CD8-positive, alpha-beta memory T cell (primary cell): ENCODE results near the gene PCDH9. TPM values are rescaled to one million over a fixed set of nuclear protein-coding genes. Genes with fewer than 3 reads are reported as not detected.

Source experiments
- CTCF ChIA-PET: fragments of 350-600 bp; sonication (Branson Sonifier 250); formaldehyde crosslinking; loops from one replicate; lab custom pipeline; 2021; ENCODE audit warnings: antibody characterized with exemption; lab: Charles Lee
- POLR2A ChIA-PET: fragments of 350-600 bp; sonication (Branson Sonifier 250); formaldehyde crosslinking; loops from one replicate; lab custom pipeline; 2021; ENCODE audit warnings: antibody characterized with exemption; lab: Charles Lee
- DNase-seq, 5 donors: peaks; one replicate each; pipeline versions ENCODE4 v3.0.0 to v3.0.0-alpha.2; 2020 to 2022; ENCODE audit warnings: mixed read lengths in 1 of 5
- H3K27ac ChIP-seq: one replicate; pipeline ENCODE4 v1.7.0; 2013; ENCODE audit warnings: low read depth, mild to moderate bottlenecking, low read length, moderate library complexity
- H3K27me3 ChIP-seq: 2 replicates; pipeline ENCODE4 v1.7.0; 2013; ENCODE audit warnings: low read length, mild to moderate bottlenecking; ENCODE audit not compliant: insufficient read depth, poor library complexity, severe bottlenecking
- H3K36me3 ChIP-seq: 2 replicates; pipeline ENCODE4 v1.7.0; 2013; ENCODE audit warnings: mild to moderate bottlenecking, low read length, moderate library complexity; ENCODE audit not compliant: insufficient read depth
- H3K4me1 ChIP-seq: 2 replicates; pipeline ENCODE4 v1.7.0; 2013; ENCODE audit warnings: mild to moderate bottlenecking, low read length, moderate library complexity; ENCODE audit not compliant: insufficient read depth
- H3K4me3 ChIP-seq: 2 replicates; pipeline ENCODE4 v1.7.0; 2013; ENCODE audit warnings: mild to moderate bottlenecking, low read length
- H3K9me3 ChIP-seq: 2 replicates; pipeline ENCODE4 v1.7.0; 2013; ENCODE audit warnings: mild to moderate bottlenecking, low read length
- H3K27ac Mint-ChIP-seq, 8 donors: one replicate each; pipeline ENCODE4 v1.8.0; 2020 to 2021; ENCODE audit warnings: mixed read lengths in 8 of 8, mild to moderate bottlenecking in 6 of 8, inconsistent platforms in 3 of 8, moderate library complexity in 3 of 8
- H3K27me3 Mint-ChIP-seq, 2 donors: one replicate each; pipeline ENCODE4 v1.8.0; 2020 to 2021; ENCODE audit warnings: mixed read lengths in 2 of 2, mild to moderate bottlenecking in 1 of 2, moderate library complexity in 1 of 2
- H3K36me3 Mint-ChIP-seq, 3 donors: one replicate each; pipeline ENCODE4 v1.8.0; 2020 to 2021; ENCODE audit warnings: mixed read lengths in 3 of 3, inconsistent platforms in 1 of 3, mild to moderate bottlenecking in 1 of 3
- H3K4me1 Mint-ChIP-seq, 3 donors: one replicate each; pipeline ENCODE4 v1.8.0; 2020 to 2021; ENCODE audit warnings: mixed read lengths in 3 of 3, inconsistent platforms in 1 of 3, mild to moderate bottlenecking in 1 of 3
- H3K4me3 Mint-ChIP-seq, 7 donors: one replicate each; pipeline ENCODE4 v1.8.0; 2020 to 2021; ENCODE audit warnings: mixed read lengths in 7 of 7, mild to moderate bottlenecking in 6 of 7, moderate library complexity in 4 of 7, inconsistent platforms in 2 of 7
- H3K9me3 Mint-ChIP-seq, 5 donors: one replicate each; pipeline ENCODE4 v1.8.0; 2020 to 2022; ENCODE audit warnings: mixed read lengths in 5 of 5, mild to moderate bottlenecking in 3 of 5, moderate library complexity in 2 of 5, inconsistent platforms in 1 of 5
- polyA plus RNA-seq: library from polyadenylated mRNA; unstranded; fragments of 300-500 nt; fragmentation: Illumina TruSeq; gene quantifications from one replicate; pipeline ENCODE4 v1.2.3, GENCODE V29; 2021
- total RNA-seq, 2 experiments: library from RNA; stranded (reverse); gene quantifications; one replicate each; pipeline ENCODE4 v1.2.3, GENCODE V29; 2021

Gene PCDH9, protein sequence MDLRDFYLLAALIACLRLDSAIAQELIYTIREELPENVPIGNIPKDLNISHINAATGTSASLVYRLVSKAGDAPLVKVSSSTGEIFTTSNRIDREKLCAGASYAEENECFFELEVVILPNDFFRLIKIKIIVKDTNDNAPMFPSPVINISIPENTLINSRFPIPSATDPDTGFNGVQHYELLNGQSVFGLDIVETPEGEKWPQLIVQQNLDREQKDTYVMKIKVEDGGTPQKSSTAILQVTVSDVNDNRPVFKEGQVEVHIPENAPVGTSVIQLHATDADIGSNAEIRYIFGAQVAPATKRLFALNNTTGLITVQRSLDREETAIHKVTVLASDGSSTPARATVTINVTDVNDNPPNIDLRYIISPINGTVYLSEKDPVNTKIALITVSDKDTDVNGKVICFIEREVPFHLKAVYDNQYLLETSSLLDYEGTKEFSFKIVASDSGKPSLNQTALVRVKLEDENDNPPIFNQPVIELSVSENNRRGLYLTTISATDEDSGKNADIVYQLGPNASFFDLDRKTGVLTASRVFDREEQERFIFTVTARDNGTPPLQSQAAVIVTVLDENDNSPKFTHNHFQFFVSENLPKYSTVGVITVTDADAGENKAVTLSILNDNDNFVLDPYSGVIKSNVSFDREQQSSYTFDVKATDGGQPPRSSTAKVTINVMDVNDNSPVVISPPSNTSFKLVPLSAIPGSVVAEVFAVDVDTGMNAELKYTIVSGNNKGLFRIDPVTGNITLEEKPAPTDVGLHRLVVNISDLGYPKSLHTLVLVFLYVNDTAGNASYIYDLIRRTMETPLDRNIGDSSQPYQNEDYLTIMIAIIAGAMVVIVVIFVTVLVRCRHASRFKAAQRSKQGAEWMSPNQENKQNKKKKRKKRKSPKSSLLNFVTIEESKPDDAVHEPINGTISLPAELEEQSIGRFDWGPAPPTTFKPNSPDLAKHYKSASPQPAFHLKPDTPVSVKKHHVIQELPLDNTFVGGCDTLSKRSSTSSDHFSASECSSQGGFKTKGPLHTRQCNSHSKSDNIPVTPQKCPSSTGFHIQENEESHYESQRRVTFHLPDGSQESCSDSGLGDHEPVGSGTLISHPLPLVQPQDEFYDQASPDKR (N-terminal part only)
- under 1 TPM; 0.09 to 0.16 TPM for total RNA-seq
- polyA plus RNA-seq: 0.21 TPM

DNA sequence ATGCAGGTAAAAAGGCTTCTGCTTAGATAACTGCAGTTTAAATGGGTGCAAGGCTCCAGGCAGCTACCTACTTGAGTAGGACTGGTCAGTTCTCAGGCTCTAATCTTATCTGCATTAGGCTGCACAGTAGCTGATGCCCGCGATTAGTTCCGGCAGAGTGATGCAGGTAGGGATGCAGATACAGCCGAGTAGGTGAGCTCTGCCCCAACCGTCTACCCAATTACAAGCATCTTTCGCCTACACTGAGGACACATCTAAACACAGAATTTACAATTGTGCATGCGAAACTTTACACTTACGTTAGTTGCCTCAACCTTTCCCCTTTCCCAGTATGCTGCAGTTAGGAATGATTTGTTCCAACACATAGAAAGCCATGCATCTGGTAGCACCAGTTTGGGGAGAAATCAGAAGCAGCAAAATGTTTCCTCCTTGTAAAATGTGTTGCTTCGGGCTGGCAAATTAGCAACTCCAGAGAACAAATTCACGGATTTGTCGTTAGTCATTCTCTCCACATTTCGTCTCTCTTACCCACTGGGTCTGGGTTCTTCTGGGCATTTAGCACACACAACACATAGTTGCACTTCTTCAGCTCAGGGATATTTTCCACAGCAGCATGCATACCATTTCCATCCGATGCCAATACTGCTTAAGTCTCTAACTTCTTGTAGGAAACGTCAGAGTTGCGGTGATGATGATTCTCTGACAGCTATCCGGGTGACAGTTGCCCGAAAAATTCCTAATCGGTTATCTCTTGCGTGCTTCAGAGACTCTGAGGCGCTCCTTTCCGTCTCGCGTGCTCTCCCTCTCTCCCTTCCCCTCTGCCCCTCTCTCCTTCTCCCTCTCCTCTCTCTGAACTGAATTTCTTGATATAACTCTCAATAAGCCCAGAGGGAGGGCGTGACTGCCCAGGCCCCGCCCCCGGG is at the start of gene PCDH9:
Gene PCDH9, minus strand, starts transcription at position 856 of the 923 bp plus-strand sequence. CDS start 1,896 bp downstream, outside the sequence.
- Mint-ChIP-seq H3K36me3 (peaks cover 0 to 1% (median 0%) of the 10 kb centered on the region in 3 donors), H3K27me3 (peaks cover 1 to 11% of the 10 kb centered on the region in 2 donors), H3K4me1 (peaks cover 8 to 17% (median 16%) of the 10 kb centered on the region in 3 donors), H3K9me3 (no peaks in the 10 kb centered on the region), H3K27ac (peak within 1 kb of the TSS in 4 of 8 donors; percentile 61 to 64 (median 63)), H3K4me3 (no peak within 1 kb of the TSS)
- H3K4me3 ChIP-seq: peak within 1 kb of the TSS; percentile 65
- H3K4me1 ChIP-seq: peaks cover 14% of the 10 kb centered on the region
- no peak within 1 kb of the TSS for H3K27ac ChIP-seq
- no peaks in the 10 kb centered on the region for H3K9me3 ChIP-seq
- no peaks in the 10 kb centered on the region for H3K36me3 ChIP-seq
- POLR2A ChIA-PET: no interaction called here
- peak in 1 of 5 donors; percentile 2 for DNase-seq
- H3K27me3 ChIP-seq: peaks cover 4% of the 10 kb centered on the region
- CTCF ChIA-PET: interaction anchor here (1.4 kb wide), 1 partner anchor 8 kb away, joined by 6 read pairs; no protein-coding TSS in a partner anchor

DNA sequence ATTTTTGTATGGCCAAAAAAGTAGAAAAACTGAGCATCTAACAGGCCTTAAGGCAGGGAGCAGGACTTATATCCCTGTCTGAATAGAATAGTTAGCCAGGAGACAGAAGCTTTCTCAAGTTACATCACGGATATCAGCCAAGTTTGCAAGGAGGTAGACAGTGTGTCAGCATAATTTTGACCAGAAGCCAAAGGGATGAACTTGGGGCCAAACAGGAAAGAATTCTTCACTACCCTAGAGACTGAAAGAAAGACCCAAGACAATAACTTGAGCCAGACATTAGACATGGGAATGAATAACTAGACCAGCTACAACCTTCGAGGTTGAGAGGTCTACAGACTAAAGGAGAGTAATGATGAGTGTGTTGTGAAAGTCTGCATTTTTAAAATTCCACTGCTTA is 48.1 kb upstream of the PCDH9 start:
- Histone ChIP-seq H3K36me3 (no peaks in the 10 kb centered on the region), H3K4me1 (no peaks in the 10 kb centered on the region), H3K9me3 (no peaks in the 10 kb centered on the region), H3K4me3 (no peak overlapping the region), H3K27me3 (no peaks in the 10 kb centered on the region), H3K27ac (no peak overlapping the region)
- no peak for DNase-seq
- peaks cover 0 to 8% (median 2%) of the 10 kb centered on the region in 5 donors for H3K9me3 Mint-ChIP-seq
- ChIA-PET CTCF (no interaction called here), POLR2A (no interaction called here)
- H3K27ac Mint-ChIP-seq: no peak overlapping the region
- no peaks in the 10 kb centered on the region for H3K36me3 Mint-ChIP-seq
- H3K27me3 Mint-ChIP-seq: no peaks in the 10 kb centered on the region
- no peak overlapping the region for H3K4me3 Mint-ChIP-seq
- H3K4me1 Mint-ChIP-seq: no peaks in the 10 kb centered on the region

DNA sequence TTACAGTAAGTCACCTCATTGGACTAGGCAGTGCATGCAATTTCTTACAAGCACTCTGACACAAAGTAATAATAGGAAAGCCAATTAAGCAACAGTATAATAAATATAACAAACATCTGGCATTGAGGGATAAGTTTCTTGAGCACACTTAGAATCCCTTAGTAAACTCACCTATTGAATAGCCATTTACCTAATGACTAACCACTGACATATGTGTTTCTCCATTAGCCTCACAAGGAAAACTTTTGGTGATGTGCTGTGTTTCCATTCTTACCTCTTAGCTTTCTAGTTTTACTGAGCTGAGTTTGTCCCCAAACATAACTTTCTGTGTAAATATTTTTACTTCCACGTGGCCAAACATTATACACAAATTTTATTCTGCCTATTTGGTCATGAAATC is 47.4 kb upstream of the PCDH9 start:
- H3K27me3 Mint-ChIP-seq: no peaks in the 10 kb centered on the region
- Histone ChIP-seq H3K36me3 (no peaks in the 10 kb centered on the region), H3K4me3 (no peak overlapping the region), H3K9me3 (no peaks in the 10 kb centered on the region), H3K27ac (no peak overlapping the region), H3K27me3 (no peaks in the 10 kb centered on the region), H3K4me1 (no peaks in the 10 kb centered on the region)
- H3K4me3 Mint-ChIP-seq: no peak overlapping the region
- CTCF ChIA-PET: no interaction called here
- no peaks in the 10 kb centered on the region for H3K4me1 Mint-ChIP-seq
- POLR2A ChIA-PET: no interaction called here
- peaks cover 0 to 8% (median 2%) of the 10 kb centered on the region in 5 donors for H3K9me3 Mint-ChIP-seq
- DNase-seq: no peak
- no peaks in the 10 kb centered on the region for H3K36me3 Mint-ChIP-seq
- no peak overlapping the region for H3K27ac Mint-ChIP-seq

DNA sequence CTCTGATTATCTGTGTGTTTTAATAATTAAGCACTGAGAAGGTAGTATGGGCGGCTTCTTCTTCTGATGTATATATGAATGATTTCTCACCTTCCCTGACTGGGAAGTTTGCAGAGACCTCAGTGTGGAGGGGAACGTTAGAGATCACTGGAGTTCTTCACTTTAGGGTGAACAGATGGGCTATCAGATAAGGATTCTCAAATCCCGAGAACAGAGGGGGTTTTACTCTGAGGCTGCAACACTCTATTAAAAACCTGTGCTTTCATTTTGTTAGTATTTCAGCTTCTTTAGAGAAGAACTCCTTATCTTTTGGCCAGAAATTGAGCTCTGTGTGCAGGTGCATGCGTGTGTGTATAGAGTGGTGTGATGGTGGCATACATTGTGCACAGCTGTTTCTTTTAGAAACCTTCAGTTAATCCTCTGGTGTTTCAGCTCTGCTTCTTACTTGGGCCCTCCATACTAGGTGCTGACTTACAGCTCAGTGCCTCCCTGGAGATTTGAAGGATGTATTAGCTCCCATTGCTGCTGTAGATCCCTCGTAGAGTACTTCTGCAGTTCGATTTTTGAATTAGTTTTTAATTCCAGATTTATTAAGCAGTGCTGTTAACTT is 45.3 kb upstream of the PCDH9 start:
- Mint-ChIP-seq H3K27ac (no peak overlapping the region), H3K27me3 (no peaks in the 10 kb centered on the region)

DNA sequence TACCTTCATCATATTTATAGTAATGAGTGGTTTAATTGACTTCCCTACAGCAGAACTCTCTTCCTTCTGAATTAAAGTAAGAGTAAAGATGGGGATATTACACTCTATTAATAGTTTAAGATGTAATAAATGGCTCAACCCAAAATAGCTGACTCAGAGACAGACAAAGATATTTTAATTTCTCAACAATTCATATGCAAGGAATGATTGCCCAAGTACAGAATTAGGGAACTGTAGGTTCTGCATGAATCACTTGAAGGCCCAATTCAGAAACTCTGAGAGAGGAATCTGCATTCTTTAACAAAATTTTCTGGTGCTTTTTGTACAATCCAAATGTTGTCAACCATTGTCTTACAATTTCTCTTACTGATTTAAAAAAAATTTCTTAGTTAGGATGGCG is 42.9 kb upstream of the PCDH9 start:
- Mint-ChIP-seq H3K4me3 (no peak overlapping the region), H3K27me3 (no peaks in the 10 kb centered on the region), H3K36me3 (no peaks in the 10 kb centered on the region), H3K9me3 (peaks cover 0 to 8% (median 6%) of the 10 kb centered on the region in 5 donors), H3K27ac (no peak overlapping the region), H3K4me1 (no peaks in the 10 kb centered on the region)
- no peak for DNase-seq
- ChIA-PET CTCF (no interaction called here), POLR2A (no interaction called here)
- Histone ChIP-seq H3K36me3 (no peaks in the 10 kb centered on the region), H3K27ac (no peak overlapping the region), H3K4me3 (no peak overlapping the region), H3K9me3 (no peaks in the 10 kb centered on the region), H3K27me3 (no peaks in the 10 kb centered on the region), H3K4me1 (no peaks in the 10 kb centered on the region)

More for the DNA sequence above, 45.3 kb upstream of the PCDH9 start:
- H3K36me3 ChIP-seq: no peaks in the 10 kb centered on the region
- H3K27ac ChIP-seq: no peak overlapping the region
- no peaks in the 10 kb centered on the region for H3K4me1 Mint-ChIP-seq
- no peak overlapping the region for H3K4me3 Mint-ChIP-seq
- no peak overlapping the region for H3K4me3 ChIP-seq
- POLR2A ChIA-PET: no interaction called here
- DNase-seq: no peak
- no peaks in the 10 kb centered on the region for H3K9me3 ChIP-seq
- H3K36me3 Mint-ChIP-seq: no peaks in the 10 kb centered on the region
- peaks cover 0 to 7% (median 2%) of the 10 kb centered on the region in 5 donors for H3K9me3 Mint-ChIP-seq
- H3K4me1 ChIP-seq: no peaks in the 10 kb centered on the region
- H3K27me3 ChIP-seq: no peaks in the 10 kb centered on the region
- CTCF ChIA-PET: no interaction called here

DNA sequence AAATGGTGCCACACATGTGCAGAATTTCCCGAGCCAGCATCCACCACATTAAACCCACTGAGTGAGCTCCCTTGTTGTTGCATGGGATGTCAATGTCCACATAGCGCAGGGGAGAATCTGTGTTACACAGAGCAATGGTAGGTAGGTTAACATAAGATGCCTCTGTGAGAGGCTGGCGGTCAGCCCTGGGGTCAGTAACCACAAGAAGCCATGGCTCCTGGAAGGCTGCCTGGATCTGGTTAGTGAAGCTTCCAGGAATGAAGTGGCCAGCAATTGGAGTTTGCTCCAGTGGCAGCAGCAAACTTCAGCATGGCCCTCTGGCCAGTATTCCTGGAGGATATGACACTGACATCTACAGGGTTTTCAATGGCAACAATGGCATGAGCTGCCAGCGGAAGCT is 37.0 kb upstream of the PCDH9 start:
- Histone ChIP-seq H3K4me1 (no peaks in the 10 kb centered on the region), H3K36me3 (no peaks in the 10 kb centered on the region), H3K27me3 (no peaks in the 10 kb centered on the region), H3K27ac (no peak overlapping the region), H3K9me3 (no peaks in the 10 kb centered on the region), H3K4me3 (no peak overlapping the region)
- DNase-seq: no peak
- H3K27me3 Mint-ChIP-seq: no peaks in the 10 kb centered on the region
- no peak overlapping the region for H3K27ac Mint-ChIP-seq
- H3K36me3 Mint-ChIP-seq: no peaks in the 10 kb centered on the region
- H3K4me1 Mint-ChIP-seq: no peaks in the 10 kb centered on the region
- POLR2A ChIA-PET: no interaction called here
- H3K9me3 Mint-ChIP-seq: peaks cover 2 to 16% (median 4%) of the 10 kb centered on the region in 5 donors
- CTCF ChIA-PET: no interaction called here
- H3K4me3 Mint-ChIP-seq: peak overlapping the region in 1 of 7 donors; percentile 73

DNA sequence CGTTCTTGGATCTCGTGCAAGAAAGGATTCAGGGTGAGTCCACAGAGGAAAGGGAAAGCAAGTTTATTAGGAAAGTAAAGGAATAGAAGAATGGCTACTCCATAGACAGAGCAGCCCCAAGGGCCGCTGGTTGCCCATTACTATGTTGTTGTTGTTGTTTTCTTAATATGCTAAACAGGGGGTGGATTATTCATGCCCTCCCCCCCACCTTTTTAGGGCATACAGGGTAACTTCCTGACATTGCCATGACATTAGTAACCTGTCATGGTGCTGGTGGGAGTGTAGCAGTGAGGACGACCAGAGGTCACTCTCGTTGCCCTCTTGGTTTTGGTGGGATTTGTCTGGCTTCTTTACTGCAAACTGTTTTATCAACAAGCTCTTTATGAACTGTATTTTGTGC is 29.1 kb upstream of the PCDH9 start:
- H3K27me3 Mint-ChIP-seq: no peaks in the 10 kb centered on the region

More for the DNA sequence above, 29.1 kb upstream of the PCDH9 start:
- CTCF ChIA-PET: no interaction called here
- Histone ChIP-seq H3K36me3 (no peaks in the 10 kb centered on the region), H3K4me1 (no peaks in the 10 kb centered on the region), H3K4me3 (no peak overlapping the region), H3K27ac (no peak overlapping the region), H3K27me3 (no peaks in the 10 kb centered on the region), H3K9me3 (no peaks in the 10 kb centered on the region)
- no peak overlapping the region for H3K27ac Mint-ChIP-seq
- no peak overlapping the region for H3K4me3 Mint-ChIP-seq
- no peaks in the 10 kb centered on the region for H3K36me3 Mint-ChIP-seq
- POLR2A ChIA-PET: no interaction called here
- no peaks in the 10 kb centered on the region for H3K4me1 Mint-ChIP-seq
- no peak for DNase-seq
- H3K9me3 Mint-ChIP-seq: peaks cover 0 to 7% (median 3%) of the 10 kb centered on the region in 5 donors
